ENCODE data around the gene MYO5A. TPM values are rescaled to one million over a fixed set of nuclear protein-coding genes. Genes with fewer than 3 reads are reported as not detected.
"Not testable (repeated sequence)": the region's sequence is repeated elsewhere in the genome, so short reads cannot be mapped to it uniquely, and the experiment has no call there.

The MYO5A gene
- total RNA-seq, 1 donor from 2014 or later = 31.2 TPM

GRCh38 chr15:52466134-52466701, 62.5 kb downstream of the MYO5A start:
- H3K9me3 ChIP-seq = no peaks in the 10 kb centered on the region
- H3K4me1 ChIP-seq = peaks cover 9% of the 10 kb centered on the region
- H3K27me3 ChIP-seq = no peaks in the 10 kb centered on the region
- intact Hi-C loops (cut with DNase I) = no loop called here
- no peak overlapping the region for H3K27ac ChIP-seq
- no peak overlapping the region for H3K4me3 ChIP-seq
- TF ChIP-seq CTCF (IDR thresholded peaks at IDR 0.05) = no peak
- no peak for TF ChIP-seq POLR2AphosphoS5 (IDR thresholded peaks at IDR 0.05; ENCODE audit: insufficient read depth in 1 of 2, low read depth in 1 of 2)
- no peak for TF ChIP-seq POLR2A (IDR thresholded peaks at IDR 0.05)
- H3K36me3 ChIP-seq = no peaks in the 10 kb centered on the region
- DNase-seq (ENCODE audit: extremely low spot score in 2 of 2) = no peak

- H3K27me3 ChIP-seq = no peaks in the 10 kb centered on the region
- TF ChIP-seq POLR2AphosphoS5 (IDR thresholded peaks at IDR 0.05; ENCODE audit: insufficient read depth in 1 of 2, low read depth in 1 of 2) = no peak
- no peak for TF ChIP-seq POLR2A (IDR thresholded peaks at IDR 0.05)
- no peak for TF ChIP-seq CTCF (IDR thresholded peaks at IDR 0.05)
- H3K9me3 ChIP-seq = no peaks in the 10 kb centered on the region
- H3K4me1 ChIP-seq = peaks cover 9% of the 10 kb centered on the region
- intact Hi-C loops (cut with DNase I) = no loop called here
- no peak overlapping the region for H3K4me3 ChIP-seq
- H3K36me3 ChIP-seq = no peaks in the 10 kb centered on the region
- no peak for DNase-seq (ENCODE audit: extremely low spot score in 2 of 2)
- H3K27ac ChIP-seq = peak overlapping the region; percentile 16
These were observed 64.2 kb downstream of the MYO5A start for GRCh38 chr15:52464478-52464877.

GRCh38 chr15:52464040-52464439, 64.6 kb downstream of the MYO5A start:
- TF ChIP-seq CTCF (IDR thresholded peaks at IDR 0.05) = no peak
- H3K36me3 ChIP-seq = no peaks in the 10 kb centered on the region
- H3K4me3 ChIP-seq = no peak overlapping the region
- peaks cover 9% of the 10 kb centered on the region for H3K4me1 ChIP-seq
- no peaks in the 10 kb centered on the region for H3K27me3 ChIP-seq
- DNase-seq (ENCODE audit: extremely low spot score in 2 of 2) = no peak
- peak overlapping the region; percentile 16 for H3K27ac ChIP-seq
- intact Hi-C loops (cut with DNase I) = no loop called here
- H3K9me3 ChIP-seq = no peaks in the 10 kb centered on the region

- Histone ChIP-seq H3K4me1 (peaks cover 9% of the 10 kb centered on the region), H3K27ac (no peak overlapping the region), H3K36me3 (no peaks in the 10 kb centered on the region), H3K27me3 (no peaks in the 10 kb centered on the region), H3K4me3 (no peak overlapping the region), H3K9me3 (no peaks in the 10 kb centered on the region)
- intact Hi-C loops (cut with DNase I) = no loop called here
- no peak for DNase-seq (ENCODE audit: extremely low spot score in 2 of 2)
- TF ChIP-seq POLR2A (IDR thresholded peaks at IDR 0.05) (no peak), CTCF (IDR thresholded peaks at IDR 0.05) (no peak), POLR2AphosphoS5 (IDR thresholded peaks at IDR 0.05; ENCODE audit: insufficient read depth in 1 of 2, low read depth in 1 of 2) (no peak)
These were observed 65.0 kb downstream of the MYO5A start for GRCh38 chr15:52463638-52464037.

- TF ChIP-seq CTCF (IDR thresholded peaks at IDR 0.05) (no peak), POLR2A (IDR thresholded peaks at IDR 0.05) (no peak), POLR2AphosphoS5 (IDR thresholded peaks at IDR 0.05; ENCODE audit: insufficient read depth in 1 of 2, low read depth in 1 of 2) (no peak)
- DNase-seq (ENCODE audit: extremely low spot score in 2 of 2) = no peak
- H3K9me3 ChIP-seq = no peaks in the 10 kb centered on the region
- H3K27me3 ChIP-seq = no peaks in the 10 kb centered on the region
- H3K27ac ChIP-seq = no peak overlapping the region
- H3K36me3 ChIP-seq = no peaks in the 10 kb centered on the region
- H3K4me1 ChIP-seq = peaks cover 9% of the 10 kb centered on the region
- H3K4me3 ChIP-seq = no peak overlapping the region
- intact Hi-C loops (cut with DNase I) = no loop called here
These were observed 65.8 kb downstream of the MYO5A start for GRCh38 chr15:52462806-52463360.

GRCh38 chr15:52459701-52460100, 69.0 kb downstream of the MYO5A start:
- intact Hi-C loops (cut with DNase I); DNase-seq (ENCODE audit: extremely low spot score in 2 of 2): not testable (repeated sequence)

GRCh38 chr15:52459265-52459664, 69.4 kb downstream of the MYO5A start:
- intact Hi-C loops (cut with DNase I); DNase-seq (ENCODE audit: extremely low spot score in 2 of 2); H3K27ac ChIP-seq; H3K27me3 ChIP-seq; H3K9me3 ChIP-seq; H3K36me3 ChIP-seq; H3K4me1 ChIP-seq; H3K4me3 ChIP-seq: not testable (repeated sequence)

More at GRCh38 chr15:52459701-52460100, 69.0 kb downstream of the MYO5A start:
- H3K4me3 ChIP-seq, H3K36me3 ChIP-seq, H3K27ac ChIP-seq, H3K27me3 ChIP-seq, H3K4me1 ChIP-seq, H3K9me3 ChIP-seq: not testable (repeated sequence)
